HepG2 (cell line): ENCODE data around the gene KISS1R. TPM values are rescaled to one million over a fixed set of nuclear protein-coding genes. Genes with fewer than 3 reads are reported as not detected.

Experiments used
- KDM3A ChIP-seq: IDR thresholded peaks from 2 replicates; pipeline ENCODE4 v1.6.1; 2018; ENCODE audit warnings: low read depth, missing compliant biosample characterization
- PBX3 ChIP-seq: sonication (generic); formaldehyde crosslinking; IDR thresholded peaks from 2 replicates; pipeline ENCODE4 v1.8.1; 2023; ENCODE audit warnings: missing genetic modification reagents, inconsistent platforms, borderline replicate concordance
- PLRG1 ChIP-seq: fragments of 450-650 bp; conservative IDR thresholded peaks from 2 replicates; pipeline ENCODE4 v1.6.1; 2016
- SMAD1 ChIP-seq: sonication (generic); formaldehyde crosslinking; IDR thresholded peaks from 2 replicates; pipeline ENCODE4 v1.4.0; 2020; ENCODE audit warnings: missing genetic modification reagents, low read depth, mild to moderate bottlenecking, borderline replicate concordance
- ZBTB38 ChIP-seq: sonication (generic); formaldehyde crosslinking; IDR thresholded peaks from 2 replicates; pipeline ENCODE4 v1.5.1; 2020; ENCODE audit warnings: mild to moderate bottlenecking, missing genetic modification reagents
- ZBTB40 ChIP-seq, 2 experiments: fragments of 450-650 bp in 1 of 2; sonication (generic) in 1 of 2; formaldehyde crosslinking in 1 of 2; IDR thresholded peaks; 2 replicates each; pipeline versions ENCODE4 v1.6.1 to v1.8.0; 2016 to 2022; ENCODE audit warnings: antibody characterized with exemption in 1 of 2, mild to moderate bottlenecking in 1 of 2, missing genetic modification reagents in 1 of 2
- ZNF264 ChIP-seq: sonication (generic); formaldehyde crosslinking; IDR thresholded peaks from 2 replicates; pipeline ENCODE4 v1.4.0; 2020; ENCODE audit warnings: missing genetic modification reagents
- ZNF354B ChIP-seq: sonication (generic); formaldehyde crosslinking; IDR thresholded peaks from 2 replicates; pipeline ENCODE4 v1.8.0; 2022; ENCODE audit warnings: mild to moderate bottlenecking, missing genetic modification reagents
- ZNF407 ChIP-seq: sonication (generic); formaldehyde crosslinking; IDR thresholded peaks from one replicate; pipeline ENCODE4 v1.5.1; 2020; ENCODE audit warnings: mild to moderate bottlenecking, missing genetic modification reagents; ENCODE audit errors: not compliant biosample characterization
- ZNF619 ChIP-seq: sonication (generic); formaldehyde crosslinking; IDR thresholded peaks from 2 replicates; pipeline ENCODE4 v1.4.0; 2020; ENCODE audit warnings: mild to moderate bottlenecking, missing genetic modification reagents
- ZSCAN29 ChIP-seq: sonication (generic); formaldehyde crosslinking; conservative IDR thresholded peaks from 2 replicates; pipeline ENCODE4 v1.4.0; 2020; ENCODE audit warnings: mild to moderate bottlenecking, missing genetic modification reagents
- polyA plus RNA-seq, 8 experiments: library from polyadenylated mRNA; depleted of rRNA in 3 of 8; stranded (reverse) in 7 of 8; unstranded in 1 of 8; fragments of >200 nt; fragmentation: Illumina TruSeq in 4 of 8; extraction: Trizol in 4 of 8; gene quantifications; 2 replicates each; pipeline versions ENCODE4 v1.2.1 to v1.2.3, GENCODE V29; 2011 to 2016; ENCODE audit warnings: low read depth in 4 of 8, missing spikeins in 1 of 8, mixed read lengths in 1 of 8; ENCODE audit not compliant: insufficient read depth in 1 of 8
- total RNA-seq, 5 experiments: library from RNA; depleted of rRNA; stranded (reverse); fragments of >200 nt; fragmentation: Illumina TruSeq; extraction: Trizol; gene quantifications; 2 replicates each; pipeline ENCODE4 v1.2.3, GENCODE V29; 2016; ENCODE audit warnings: low read depth in 1 of 5

KISS1R gene
- total and polyA plus RNA-seq, 2 of the 13 experiments (the other 11 are each of a cell fraction or from before 2014, with no cell fraction given): 1.1 to 10.2 TPM

GRCh38 chr19:870314-870713 is 46.8 kb upstream of the KISS1R start (continued):
- TF ChIP-seq ZNF407 (CRISPR knock-in tag) (no peak), KDM3A (CRISPR knock-in tag) (no peak), ZBTB40 (IDR thresholded peaks at IDR 0.05) (no peak), ZBTB40 (CRISPR knock-in tag; IDR thresholded peaks at IDR 0.05) (no peak), ZNF619 (CRISPR knock-in tag) (no peak), PBX3 (CRISPR knock-in tag) (no peak), PLRG1 (no peak), ZSCAN29 (CRISPR knock-in tag) (no peak), ZBTB38 (no peak), SMAD1 (no peak), ZNF264 (CRISPR knock-in tag) (no peak), ZNF354B (CRISPR knock-in tag) (no peak)
- TF ChIP-seq, all 625 proteins: peak for 0
